Endometrial microvascular endothelial cells (primary cell): ENCODE data around the gene EIF4ENIF1. TPM values are rescaled to one million over a fixed set of nuclear protein-coding genes. Genes with fewer than 3 reads are reported as not detected.
"Not testable (repeated sequence)": the region's sequence is repeated elsewhere in the genome, so short reads cannot be mapped to it uniquely, and the experiment has no call there.

ENCODE experiments used
- in situ Hi-C: cut with HindIII; loops from 2 replicates; pipeline ENCODE4 v1.10.0; 2017; ENCODE audit warnings: low sequenced_read_pairs, low pct_unique_long_range_greater_than_20kb; ENCODE audit errors: inconsistent ontology term
- total RNA-seq: library from RNA; depleted of rRNA; stranded (reverse); fragments of >200 nt; gene quantifications from one replicate; pipeline ENCODE4 v1.2.3, GENCODE V29; 2015; ENCODE audit errors: inconsistent ontology term

The EIF4ENIF1 gene, protein sequence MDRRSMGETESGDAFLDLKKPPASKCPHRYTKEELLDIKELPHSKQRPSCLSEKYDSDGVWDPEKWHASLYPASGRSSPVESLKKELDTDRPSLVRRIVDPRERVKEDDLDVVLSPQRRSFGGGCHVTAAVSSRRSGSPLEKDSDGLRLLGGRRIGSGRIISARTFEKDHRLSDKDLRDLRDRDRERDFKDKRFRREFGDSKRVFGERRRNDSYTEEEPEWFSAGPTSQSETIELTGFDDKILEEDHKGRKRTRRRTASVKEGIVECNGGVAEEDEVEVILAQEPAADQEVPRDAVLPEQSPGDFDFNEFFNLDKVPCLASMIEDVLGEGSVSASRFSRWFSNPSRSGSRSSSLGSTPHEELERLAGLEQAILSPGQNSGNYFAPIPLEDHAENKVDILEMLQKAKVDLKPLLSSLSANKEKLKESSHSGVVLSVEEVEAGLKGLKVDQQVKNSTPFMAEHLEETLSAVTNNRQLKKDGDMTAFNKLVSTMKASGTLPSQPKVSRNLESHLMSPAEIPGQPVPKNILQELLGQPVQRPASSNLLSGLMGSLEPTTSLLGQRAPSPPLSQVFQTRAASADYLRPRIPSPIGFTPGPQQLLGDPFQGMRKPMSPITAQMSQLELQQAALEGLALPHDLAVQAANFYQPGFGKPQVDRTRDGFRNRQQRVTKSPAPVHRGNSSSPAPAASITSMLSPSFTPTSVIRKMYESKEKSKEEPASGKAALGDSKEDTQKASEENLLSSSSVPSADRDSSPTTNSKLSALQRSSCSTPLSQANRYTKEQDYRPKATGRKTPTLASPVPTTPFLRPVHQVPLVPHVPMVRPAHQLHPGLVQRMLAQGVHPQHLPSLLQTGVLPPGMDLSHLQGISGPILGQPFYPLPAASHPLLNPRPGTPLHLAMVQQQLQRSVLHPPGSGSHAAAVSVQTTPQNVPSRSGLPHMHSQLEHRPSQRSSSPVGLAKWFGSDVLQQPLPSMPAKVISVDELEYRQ
- 8.6 TPM for total RNA-seq

DNA sequence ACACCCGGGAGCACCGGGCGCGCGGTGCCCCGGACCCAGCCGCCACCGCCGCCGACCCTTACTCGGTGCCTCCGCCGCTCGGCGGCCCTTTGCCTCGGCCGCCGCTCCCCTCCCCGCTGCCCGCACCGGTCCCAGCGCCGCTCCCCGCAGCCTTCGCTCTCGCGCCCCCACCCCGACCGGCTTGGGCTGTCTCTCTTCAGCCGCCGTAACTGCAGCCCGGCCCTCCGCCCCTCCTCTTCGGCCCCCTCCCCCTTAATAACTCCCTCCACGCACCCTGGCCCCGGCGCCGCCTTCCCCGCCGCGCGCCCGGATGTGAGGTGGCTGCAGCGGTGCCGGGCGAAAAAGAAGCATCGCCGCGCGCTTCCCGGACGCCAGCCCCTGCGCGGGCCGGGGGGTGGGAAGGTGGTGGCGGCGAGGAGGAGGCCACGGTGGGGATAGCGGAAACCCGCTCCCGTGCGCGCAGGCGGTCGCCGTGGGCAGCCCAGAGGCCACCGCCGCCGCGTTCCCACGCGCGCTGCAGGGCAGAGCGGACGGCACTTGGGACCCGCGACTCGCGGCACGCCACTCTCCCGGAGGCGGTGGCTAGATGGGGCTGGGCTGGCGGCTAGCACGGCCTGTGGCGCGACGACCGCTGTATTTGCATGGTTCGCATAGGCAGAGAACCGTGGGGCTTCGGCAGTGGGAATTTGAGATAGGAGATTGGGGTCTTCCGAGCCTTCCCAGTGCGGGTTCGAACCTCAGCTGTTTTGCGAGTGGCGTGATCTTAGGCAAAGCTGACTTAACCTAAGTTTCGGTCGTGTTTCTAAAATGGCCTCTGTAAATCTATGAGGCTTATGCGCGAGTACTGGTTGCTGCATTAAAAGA lies at the start of gene EIF4ENIF1:
Gene EIF4ENIF1 (minus strand): TSS at position 211 of the 864 bp plus-strand sequence. CDS start 1,124 bp downstream, outside the sequence.
- in situ Hi-C loops: no loop called here

DNA sequence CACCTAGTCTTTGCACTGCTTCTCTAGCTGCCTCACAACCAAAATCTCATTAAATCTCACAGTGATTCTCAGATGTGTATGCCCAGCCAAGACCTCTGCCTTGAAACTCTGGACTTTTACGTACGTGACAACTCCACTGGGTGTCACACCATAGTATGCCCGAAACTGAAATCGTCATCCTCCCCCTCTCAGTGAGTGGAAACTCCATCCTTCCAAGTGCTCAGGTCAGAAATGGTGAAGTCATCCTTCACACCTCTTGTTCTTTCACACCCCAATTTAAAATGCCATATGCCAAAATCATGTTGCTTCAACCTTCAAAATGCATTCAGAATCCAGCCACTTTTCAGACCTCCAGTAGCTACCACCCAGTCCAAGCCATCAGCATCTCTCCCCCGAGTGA lies 49.2 kb upstream of the EIF4ENIF1 start:
- in situ Hi-C loops: no loop called here

DNA sequence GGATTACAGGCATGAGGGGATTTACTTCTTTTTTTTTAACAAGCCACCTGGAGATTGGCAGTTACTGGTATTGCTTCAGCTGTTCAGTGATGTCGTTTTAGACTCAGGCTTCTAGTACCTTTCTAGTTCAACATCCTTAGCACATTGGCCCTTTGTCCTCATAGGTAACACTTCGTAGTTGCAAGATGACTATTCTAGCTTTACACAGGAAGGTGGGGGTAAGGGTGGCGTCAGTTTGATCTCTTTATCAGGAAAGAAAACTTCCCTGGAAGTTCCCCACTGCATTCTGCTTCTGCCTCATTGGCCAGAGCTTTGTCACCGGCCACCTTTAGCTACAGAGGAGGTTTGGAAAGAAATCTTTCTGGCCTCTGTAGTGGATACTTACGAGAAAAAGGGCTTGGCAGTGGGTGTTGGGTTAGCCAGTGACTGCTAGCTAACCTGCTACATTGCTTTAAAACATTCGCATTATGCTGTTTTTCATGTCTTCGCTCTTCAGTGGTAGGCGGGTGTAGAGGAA lies 47.4 kb upstream of the EIF4ENIF1 start:
- in situ Hi-C loops: no loop called here

DNA sequence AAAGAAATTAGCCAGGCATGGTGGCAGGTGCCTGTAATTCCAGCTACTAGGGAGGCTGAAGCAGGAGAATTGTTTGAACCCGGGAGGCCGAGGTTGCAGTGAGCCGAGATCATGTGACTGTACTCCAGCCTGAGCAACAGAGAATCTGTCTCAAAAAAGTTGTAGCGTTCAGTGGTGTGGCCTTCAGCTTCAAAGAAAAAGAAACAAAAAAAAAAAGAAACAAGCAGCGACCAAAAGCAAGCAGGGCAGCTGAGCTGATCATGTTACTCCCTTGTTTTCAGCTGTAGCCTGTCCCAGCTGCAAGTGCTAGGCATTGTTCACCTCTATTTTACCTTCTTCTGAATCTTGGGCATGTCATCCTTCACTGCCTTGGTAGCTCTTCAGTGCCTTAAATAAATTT lies 43.7 kb upstream of the EIF4ENIF1 start:
- in situ Hi-C loops: no loop called here

- in situ Hi-C loops: no loop called here
These were observed 42.4 kb upstream of the EIF4ENIF1 start for GRCh38 chr22:31532060-31532459.

GRCh38 chr22:31530823-31531195 lies 41.2 kb upstream of the EIF4ENIF1 start:
- in situ Hi-C loops: no loop called here

- in situ Hi-C loops: no loop called here
These were observed 36.6 kb upstream of the EIF4ENIF1 start for GRCh38 chr22:31526270-31526669.

- in situ Hi-C loops: not testable (repeated sequence)
These were observed 34.5 kb upstream of the EIF4ENIF1 start for GRCh38 chr22:31524132-31524531.

- in situ Hi-C loops: no loop called here
These were observed 30.4 kb upstream of the EIF4ENIF1 start for GRCh38 chr22:31520051-31520450.

- in situ Hi-C loops: no loop called here
These were observed 19.6 kb upstream of the EIF4ENIF1 start for GRCh38 chr22:31509061-31509762.

DNA sequence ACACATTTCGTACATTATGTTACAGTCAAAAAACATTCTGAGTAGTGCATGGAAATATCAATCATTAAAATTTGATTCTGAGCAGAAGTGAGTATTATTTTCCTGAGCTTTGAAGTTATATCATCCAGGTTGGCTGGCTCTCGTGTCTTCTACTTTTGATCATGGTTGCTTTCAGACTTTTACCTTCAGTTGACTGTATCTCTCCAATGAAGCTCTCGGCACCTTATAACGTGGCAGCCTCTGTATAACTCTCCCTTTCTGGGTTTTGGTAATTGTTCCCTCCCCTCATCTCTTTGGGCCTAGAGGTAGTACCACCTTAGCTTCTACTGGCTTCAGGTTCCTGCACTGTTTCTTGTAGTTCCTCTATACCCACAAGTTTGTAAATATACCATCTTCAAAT lies 18.9 kb upstream of the EIF4ENIF1 start:
- in situ Hi-C loops: no loop called here

DNA sequence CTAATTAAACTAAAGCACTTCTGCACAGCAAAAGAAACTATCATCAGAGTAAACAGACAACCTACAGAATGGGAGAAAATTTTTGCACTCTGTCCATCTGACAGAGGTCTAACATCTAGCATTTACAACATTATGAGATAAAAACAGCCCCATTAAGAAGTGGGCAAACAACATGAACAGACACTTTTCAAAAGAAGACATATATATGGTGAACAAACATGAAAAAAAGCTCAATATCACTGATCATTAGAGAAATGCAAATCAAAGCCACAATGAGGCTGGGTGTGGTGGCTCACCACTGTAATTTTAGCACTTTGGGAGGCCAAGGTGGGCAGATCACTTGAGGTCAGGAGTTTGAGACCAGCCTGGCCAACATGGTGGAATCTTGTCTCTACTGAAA lies 17.9 kb upstream of the EIF4ENIF1 start:
- in situ Hi-C loops: not testable (repeated sequence)

- in situ Hi-C loops: no loop called here
These were observed 14.6 kb upstream of the EIF4ENIF1 start for GRCh38 chr22:31504282-31504681.

GRCh38 chr22:31503211-31503964 lies 13.7 kb upstream of the EIF4ENIF1 start:
- in situ Hi-C loops: no loop called here

GRCh38 chr22:31501738-31502137 lies 12.1 kb upstream of the EIF4ENIF1 start:
- in situ Hi-C loops: no loop called here

GRCh38 chr22:31497148-31497938 lies 7.7 kb upstream of the EIF4ENIF1 start:
- in situ Hi-C loops: no loop called here

DNA sequence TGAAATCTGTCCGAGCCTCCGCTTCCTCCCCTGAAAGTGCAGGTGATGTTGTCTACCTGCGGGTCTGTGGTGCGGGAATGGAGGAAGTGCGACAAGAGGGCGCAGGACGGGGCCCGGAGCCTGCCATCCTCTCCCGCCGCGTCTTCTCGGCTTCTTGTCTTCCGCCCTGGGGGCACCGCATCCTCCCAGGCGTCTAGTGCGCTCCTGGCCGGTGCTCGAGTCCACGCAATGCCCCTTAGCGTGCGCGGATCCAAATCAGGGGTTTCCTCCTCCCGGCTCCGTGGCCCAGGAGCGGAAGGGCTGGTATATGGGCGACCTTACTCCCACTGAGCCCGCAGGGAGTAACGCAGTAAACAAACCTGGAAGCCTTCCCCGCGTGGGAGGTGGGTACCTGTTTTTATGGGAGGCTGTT lies 7.1 kb upstream of the EIF4ENIF1 start:
- in situ Hi-C loops: no loop called here
